GM11168 (cell line): Measurements from ENCODE around the gene SYCP2.

Experiments used
- in situ Hi-C: fragments of 300-500 bp; cut with MboI; formaldehyde crosslinking; loops from one replicate; pipeline ENCODE4 v1.12.0; 2022; ENCODE audit warnings: low sequenced_read_pairs; ENCODE audit not compliant: unreplicated experiment

Gene SYCP2

GRCh38 chr20:59944726-59945125, 11.3 kb upstream of the SYCP2 start:
- in situ Hi-C loops: no loop called here

DNA sequence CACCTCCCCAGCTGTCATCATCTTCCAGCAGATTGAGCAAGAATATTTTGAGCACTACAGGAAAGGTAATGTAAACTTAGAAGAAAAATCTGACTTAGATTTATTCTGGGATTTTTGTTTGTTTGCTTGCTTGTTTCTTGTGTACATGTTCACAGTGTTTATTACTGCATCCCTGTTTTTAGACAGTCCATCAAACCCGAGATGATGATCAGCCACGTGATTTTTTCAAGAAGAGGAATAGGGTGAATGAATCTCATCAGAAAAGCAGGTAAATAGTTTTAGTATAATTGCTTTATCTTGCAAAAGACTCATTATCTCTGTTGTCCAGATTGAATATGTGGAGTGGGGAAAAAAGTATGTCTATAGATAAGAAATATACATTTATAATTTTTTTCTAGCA, 8.8 kb upstream of the SYCP2 start:
- in situ Hi-C loops: no loop called here

GRCh38 chr20:59940956-59941294, 7.5 kb upstream of the SYCP2 start:
- in situ Hi-C loops: no loop called here

GRCh38 chr20:59940129-59940955, 6.9 kb upstream of the SYCP2 start, which contains the start of the genes FAM217B and PPP1R3D:
Gene FAM217B (plus strand): TSS chr20:59940389. CDS start chr20:59943944, 3,555 bp downstream.
Gene PPP1R3D (minus strand): TSS chr20:59940305. CDS start chr20:59939931, 374 bp downstream.
- in situ Hi-C loops: no loop called here

DNA sequence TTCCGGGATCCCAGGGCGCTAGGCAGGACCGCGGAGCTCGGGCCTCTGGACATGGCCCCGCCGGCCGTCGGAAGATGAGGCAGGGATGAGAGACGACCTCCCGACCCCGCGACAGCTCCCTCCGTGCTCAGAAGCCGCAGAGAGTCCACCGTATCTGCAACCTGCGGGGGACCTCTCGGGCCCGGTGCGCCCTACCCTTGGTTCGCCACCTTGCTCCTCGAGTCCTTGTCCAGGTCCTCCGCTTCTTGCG, 6.4 kb upstream of the SYCP2 start:
- in situ Hi-C loops: no loop called here

DNA sequence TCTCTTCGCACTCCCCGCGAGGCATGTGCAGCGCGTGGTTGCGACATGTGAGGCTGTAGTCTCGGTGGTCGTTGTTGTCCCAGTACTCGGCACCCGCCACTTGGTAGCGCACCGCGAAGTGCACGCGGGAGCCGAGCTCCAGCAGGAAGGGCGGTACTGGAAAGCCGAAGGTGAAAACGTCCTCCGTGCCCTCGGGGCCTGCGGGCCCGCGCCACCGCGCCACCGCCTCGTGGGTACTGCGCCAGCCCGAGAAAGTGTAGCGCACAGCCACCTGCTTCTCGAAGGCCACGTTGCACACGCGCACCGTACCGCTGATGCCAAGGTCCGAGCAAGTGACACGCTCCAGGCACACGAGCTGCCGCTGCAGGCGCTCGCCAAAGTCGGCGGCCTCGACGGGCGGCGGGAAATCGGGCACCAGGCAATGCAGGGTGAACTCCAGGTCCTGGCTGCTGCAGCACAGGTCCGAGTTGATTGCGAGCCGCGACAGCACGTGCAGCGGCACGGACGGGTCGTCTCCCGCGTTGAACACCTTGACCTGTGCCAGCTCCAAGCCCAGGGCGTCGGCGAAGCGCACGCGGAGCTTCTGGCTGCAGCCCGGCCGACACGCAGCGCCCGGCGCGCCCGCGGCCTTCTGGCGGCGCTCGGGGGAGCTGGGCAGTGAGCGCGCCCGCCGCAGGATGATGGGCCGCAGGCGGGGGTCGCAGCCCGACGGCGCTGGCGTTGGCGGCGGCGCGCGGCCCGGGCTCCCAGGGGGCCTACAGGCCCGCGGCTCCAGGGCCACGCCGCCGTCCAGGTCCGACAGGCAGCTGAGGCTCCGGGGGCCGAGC, 5.8 kb upstream of the SYCP2 start:
- in situ Hi-C loops: no loop called here

- in situ Hi-C loops: no loop called here
These were observed 5.2 kb upstream of the SYCP2 start for GRCh38 chr20:59938696-59939051.

DNA sequence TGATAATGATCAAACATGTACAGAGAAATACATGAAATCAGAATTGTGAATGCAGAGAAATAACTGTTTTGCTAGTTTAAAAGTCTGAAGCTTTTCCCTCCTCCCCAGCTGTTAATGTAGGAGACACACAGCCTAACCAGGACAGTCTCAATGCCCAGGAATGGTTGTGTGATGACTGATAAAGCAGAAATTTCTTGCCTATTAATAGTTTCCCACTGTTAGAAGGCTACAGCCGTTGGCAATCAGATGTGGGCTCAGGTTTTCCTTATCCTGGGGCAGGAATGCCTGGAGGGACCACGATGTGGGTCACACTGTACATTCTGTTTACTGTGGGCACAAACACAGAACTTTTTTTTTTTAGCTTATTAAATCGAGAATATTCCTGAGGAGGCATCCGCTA, 4.8 kb upstream of the SYCP2 start:
- in situ Hi-C loops: no loop called here

GRCh38 chr20:59937150-59937549, 3.7 kb upstream of the SYCP2 start:
- in situ Hi-C loops: no loop called here

- in situ Hi-C loops: no loop called here
These were observed 3.0 kb upstream of the SYCP2 start for GRCh38 chr20:59936409-59936808.

GRCh38 chr20:59935457-59936185, 2.2 kb upstream of the SYCP2 start:
- in situ Hi-C loops: no loop called here

- in situ Hi-C loops: no loop called here
These were observed 580 bp upstream of the SYCP2 start for GRCh38 chr20:59933849-59934585.

- in situ Hi-C loops: no loop called here
These were observed 681 bp downstream of the SYCP2 start for GRCh38 chr20:59932616-59933295.

GRCh38 chr20:59931511-59932312, 1.7 kb downstream of the SYCP2 start:
- in situ Hi-C loops: no loop called here

DNA sequence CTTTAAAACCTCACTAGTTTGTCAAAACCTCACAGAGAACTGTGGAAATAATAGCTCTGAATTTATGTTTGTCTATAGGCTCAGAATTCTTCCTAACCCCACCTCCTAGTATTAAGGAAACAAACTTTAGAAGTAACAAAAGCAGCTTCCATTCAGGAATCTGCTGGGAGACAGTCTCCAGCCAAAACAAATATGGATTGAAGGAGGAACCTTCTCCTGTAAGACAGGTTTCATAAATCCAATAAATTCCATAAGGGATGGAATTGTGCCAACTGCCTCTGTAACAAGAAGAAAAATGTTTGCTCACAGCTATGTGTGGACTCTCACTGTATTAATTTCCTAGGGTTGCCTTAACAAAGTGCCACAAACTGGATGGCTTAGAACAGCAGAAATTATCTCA, 7.5 kb downstream of the SYCP2 start:
- in situ Hi-C loops: no loop called here

- in situ Hi-C loops: no loop called here
These were observed 8.1 kb downstream of the SYCP2 start for GRCh38 chr20:59925359-59925758.

GRCh38 chr20:59923514-59923913, 9.9 kb downstream of the SYCP2 start:
- in situ Hi-C loops: no loop called here

- in situ Hi-C loops: no loop called here
These were observed 12.5 kb downstream of the SYCP2 start for GRCh38 chr20:59920944-59921343.

- in situ Hi-C loops: no loop called here
These were observed 20.8 kb downstream of the SYCP2 start for GRCh38 chr20:59912609-59913008.
